CD14-positive monocyte (primary cell): ENCODE results near the gene DPY30. TPM values are rescaled to one million over a fixed set of nuclear protein-coding genes. Genes with fewer than 3 reads are reported as not detected.
"Not testable (repeated sequence)": the region's sequence is repeated elsewhere in the genome, so short reads cannot be mapped to it uniquely, and the experiment has no call there.

ENCODE experiments used
- DNase-seq, 3 donors: peaks; one replicate each; pipeline ENCODE4 v3.0.0-alpha.2; 2011 to 2022
- H2AFZ ChIP-seq: 2 replicates; pipeline ENCODE4 v1.6.0; 2012; ENCODE audit warnings: mild to moderate bottlenecking, low read depth, low read length, inconsistent platforms; ENCODE audit not compliant: insufficient read depth, poor library complexity, severe bottlenecking
- H3K27ac ChIP-seq, 2 donors: 1 replicate in 1 of 2; 2 replicates in 1 of 2; pipeline ENCODE4 v1.5.1; 2012 to 2013; ENCODE audit warnings: low read length in 2 of 2, control low read depth in 1 of 2, inconsistent platforms in 1 of 2, low read depth in 1 of 2, mild to moderate bottlenecking in 1 of 2
- H3K27me3 ChIP-seq, 2 donors: one replicate each; pipeline versions ENCODE4 v1.6.0 to v1.6.1; 2011 to 2013; ENCODE audit warnings: low read length in 2 of 2; ENCODE audit not compliant: control insufficient read depth in 2 of 2, insufficient read depth in 2 of 2
- H3K36me3 ChIP-seq, 2 donors: replicated peaks in 1 of 2; 1 replicate in 1 of 2; 2 replicates in 1 of 2; pipeline versions ENCODE4 v1.5.1 to v1.6.1; 2012 to 2013; ENCODE audit warnings: low read length in 2 of 2, control low read depth in 1 of 2, inconsistent platforms in 1 of 2, mild to moderate bottlenecking in 1 of 2; ENCODE audit not compliant: insufficient read depth in 2 of 2, control insufficient read depth in 1 of 2
- H3K4me1 ChIP-seq, 2 donors: 1 replicate in 1 of 2; 2 replicates in 1 of 2; pipeline versions ENCODE4 v1.5.1 to v1.6.1; 2012 to 2013; ENCODE audit warnings: low read length in 2 of 2, control low read depth in 1 of 2, inconsistent platforms in 1 of 2, mild to moderate bottlenecking in 1 of 2, moderate library complexity in 1 of 2; ENCODE audit not compliant: insufficient read depth in 2 of 2, control insufficient read depth in 1 of 2
- H3K4me2 ChIP-seq: replicated peaks from 2 replicates; pipeline ENCODE3; 2012; ENCODE audit warnings: low read length, moderate library complexity, mild to moderate bottlenecking; ENCODE audit not compliant: poor library complexity, severe bottlenecking; ENCODE audit errors: extremely low read depth
- H3K4me3 ChIP-seq, 3 experiments: fragments of 200-600 bp in 1 of 3; sonication (generic) in 1 of 3; replicated peaks in 1 of 3; 1 replicate in 2 of 3; 2 replicates in 1 of 3; pipeline ENCODE4 v1.5.1; 2011 to 2013; ENCODE audit warnings: low read length in 3 of 3, mild to moderate bottlenecking in 3 of 3, control low read depth in 2 of 3, low read depth in 2 of 3, inconsistent platforms in 1 of 3, moderate library complexity in 1 of 3
- H3K79me2 ChIP-seq: 2 replicates; pipeline ENCODE4 v1.6.0; 2012; ENCODE audit warnings: mild to moderate bottlenecking, control low read depth, inconsistent platforms, low read length, moderate library complexity; ENCODE audit not compliant: insufficient read depth
- H3K9ac ChIP-seq: 2 replicates; pipeline ENCODE4 v1.6.0; 2017; ENCODE audit warnings: low read length, mild to moderate bottlenecking; ENCODE audit not compliant: insufficient read depth, poor library complexity, severe bottlenecking
- H3K9me3 ChIP-seq, 2 donors: replicated peaks in 1 of 2; 1 replicate in 1 of 2; 2 replicates in 1 of 2; pipeline versions ENCODE4 v1.5.1 to v1.6.1; 2012 to 2013; ENCODE audit warnings: low read length in 2 of 2, control low read depth in 1 of 2; ENCODE audit not compliant: control insufficient read depth in 1 of 2, insufficient read depth in 1 of 2
- H4K20me1 ChIP-seq: 2 replicates; pipeline ENCODE4 v1.6.0; 2012; ENCODE audit warnings: mild to moderate bottlenecking, low read length, control low read depth, moderate library complexity; ENCODE audit not compliant: insufficient read depth
- H3K27ac Mint-ChIP-seq, 7 donors: one replicate each; pipeline ENCODE4 v1.8.0; 2020; ENCODE audit warnings: mild to moderate bottlenecking in 7 of 7, mixed read lengths in 7 of 7, moderate library complexity in 6 of 7, inconsistent platforms in 2 of 7
- H3K27me3 Mint-ChIP-seq, 3 donors: one replicate each; pipeline ENCODE4 v1.8.0; 2021 to 2022; ENCODE audit warnings: low read depth in 3 of 3, mild to moderate bottlenecking in 3 of 3, mixed read lengths in 3 of 3, moderate library complexity in 3 of 3, inconsistent platforms in 1 of 3
- H3K36me3 Mint-ChIP-seq, 2 donors: one replicate each; pipeline ENCODE4 v1.8.0; 2020; ENCODE audit warnings: mixed read lengths in 2 of 2, inconsistent platforms in 1 of 2, mild to moderate bottlenecking in 1 of 2
- H3K4me1 Mint-ChIP-seq: one replicate; pipeline ENCODE4 v1.8.0; 2020; ENCODE audit warnings: mild to moderate bottlenecking, mixed read lengths
- H3K4me3 Mint-ChIP-seq, 2 donors: one replicate each; pipeline ENCODE4 v1.8.0; 2020; ENCODE audit warnings: mild to moderate bottlenecking in 2 of 2, mixed read lengths in 2 of 2, moderate library complexity in 1 of 2
- H3K9me3 Mint-ChIP-seq, 7 donors: one replicate each; pipeline ENCODE4 v1.8.0; 2020 to 2022; ENCODE audit warnings: mixed read lengths in 7 of 7, mild to moderate bottlenecking in 6 of 7, moderate library complexity in 6 of 7, inconsistent platforms in 2 of 7
- WGBS: methylation state at CpG from one replicate; pipeline ENCODE4 v1.1.5; 2013; ENCODE audit warnings: missing lambda C conversion rate; ENCODE audit not compliant: insufficient coverage; 5-methylcytosine and 5-hydroxymethylcytosine counted together
- intact Hi-C, 2 donors: fragments of 100-400 bp; cut with micrococcal nuclease; formaldehyde crosslinking; loops; one replicate each; pipeline versions ENCODE4 v1.15.0 to v1.15.1; 2023
- polyA plus RNA-seq, 3 donors: library from polyadenylated mRNA; depleted of rRNA in 1 of 3; unstranded in 2 of 3; stranded (reverse) in 1 of 3; fragments of 300-500 nt in 2 of 3; fragments of >200 nt in 1 of 3; fragmentation: Illumina TruSeq in 2 of 3; gene quantifications; 1 replicate in 2 of 3; 2 replicates in 1 of 3; pipeline ENCODE4 v1.2.3, GENCODE V29; 2012 to 2021
- TF ChIP-seq, protein P1 (sequence below): fragments of 200-600 bp; IDR thresholded peaks from one replicate; pipeline ENCODE4 v1.8.0; 2022; ENCODE audit warnings: antibody characterized with exemption, mild to moderate bottlenecking

DPY30 gene
- polyA plus RNA-seq, 3 donors: 53.7 to 137 (median 122) TPM

DNA sequence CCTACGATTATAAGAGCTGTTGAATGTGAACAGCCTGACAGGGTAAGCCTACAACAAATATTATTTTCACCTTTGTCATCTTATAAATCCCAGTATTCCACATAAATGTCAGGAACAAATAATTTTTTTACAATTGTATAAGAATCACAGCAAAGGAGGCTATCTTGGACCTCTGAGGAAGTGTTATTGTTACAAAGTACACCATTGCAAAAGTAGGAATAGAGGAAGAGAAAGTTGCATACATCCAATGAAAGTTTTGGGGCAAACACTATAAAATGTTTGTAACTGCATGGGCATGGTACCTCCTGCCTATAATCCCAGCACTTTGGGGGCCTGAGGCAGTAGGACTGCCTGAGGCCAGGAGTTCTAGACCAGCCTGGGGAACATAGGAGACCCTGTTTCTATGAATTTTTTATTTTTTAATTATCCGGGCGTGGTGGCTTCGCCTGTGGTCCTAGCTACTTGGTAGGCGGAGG, 28.1 kb downstream of the DPY30 start:
- Histone ChIP-seq H4K20me1 (peaks cover 30% of the 10 kb centered on the region), H3K27me3 (no peaks in the 10 kb centered on the region), H3K4me3 (peak overlapping the region; percentile 58 to 85 (median 74)), H3K4me1 (peaks cover 40 to 43% of the 10 kb centered on the region in 2 donors), H3K4me2 (peak overlapping the region; percentile 81), H2AFZ (peak overlapping the region; percentile 72), H3K27ac (peak overlapping the region; percentile 83 to 97), H3K9me3 (no peaks in the 10 kb centered on the region), H3K9ac (peak overlapping the region; percentile 59), H3K79me2 (peaks cover 37% of the 10 kb centered on the region), H3K36me3 (peaks cover 0 to 8% of the 10 kb centered on the region in 2 donors)
- Mint-ChIP-seq H3K36me3 (peaks cover 8% of the 10 kb centered on the region in 2 donors), H3K27ac (peak overlapping the region; percentile 89 to 96 (median 95)), H3K4me3 (peak overlapping the region; percentile 86 to 95), H3K4me1 (peaks cover 43% of the 10 kb centered on the region), H3K27me3 (peaks cover 0 to 2% (median 0%) of the 10 kb centered on the region in 3 donors), H3K9me3 (no peaks in the 10 kb centered on the region)
- 60% methylated on average over 1 of the region's 5 CpGs for WGBS
- intact Hi-C loops: loop anchor here in 1 of 2 donors (5.0 kb wide), 1 partner anchor 1586 kb away; the partner anchor contains the start of gene FAM98A
- peak; percentile 21 to 60 (median 27) for DNase-seq
- TF ChIP-seq, protein P1, sequence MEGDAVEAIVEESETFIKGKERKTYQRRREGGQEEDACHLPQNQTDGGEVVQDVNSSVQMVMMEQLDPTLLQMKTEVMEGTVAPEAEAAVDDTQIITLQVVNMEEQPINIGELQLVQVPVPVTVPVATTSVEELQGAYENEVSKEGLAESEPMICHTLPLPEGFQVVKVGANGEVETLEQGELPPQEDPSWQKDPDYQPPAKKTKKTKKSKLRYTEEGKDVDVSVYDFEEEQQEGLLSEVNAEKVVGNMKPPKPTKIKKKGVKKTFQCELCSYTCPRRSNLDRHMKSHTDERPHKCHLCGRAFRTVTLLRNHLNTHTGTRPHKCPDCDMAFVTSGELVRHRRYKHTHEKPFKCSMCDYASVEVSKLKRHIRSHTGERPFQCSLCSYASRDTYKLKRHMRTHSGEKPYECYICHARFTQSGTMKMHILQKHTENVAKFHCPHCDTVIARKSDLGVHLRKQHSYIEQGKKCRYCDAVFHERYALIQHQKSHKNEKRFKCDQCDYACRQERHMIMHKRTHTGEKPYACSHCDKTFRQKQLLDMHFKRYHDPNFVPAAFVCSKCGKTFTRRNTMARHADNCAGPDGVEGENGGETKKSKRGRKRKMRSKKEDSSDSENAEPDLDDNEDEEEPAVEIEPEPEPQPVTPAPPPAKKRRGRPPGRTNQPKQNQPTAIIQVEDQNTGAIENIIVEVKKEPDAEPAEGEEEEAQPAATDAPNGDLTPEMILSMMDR: no peak

DNA sequence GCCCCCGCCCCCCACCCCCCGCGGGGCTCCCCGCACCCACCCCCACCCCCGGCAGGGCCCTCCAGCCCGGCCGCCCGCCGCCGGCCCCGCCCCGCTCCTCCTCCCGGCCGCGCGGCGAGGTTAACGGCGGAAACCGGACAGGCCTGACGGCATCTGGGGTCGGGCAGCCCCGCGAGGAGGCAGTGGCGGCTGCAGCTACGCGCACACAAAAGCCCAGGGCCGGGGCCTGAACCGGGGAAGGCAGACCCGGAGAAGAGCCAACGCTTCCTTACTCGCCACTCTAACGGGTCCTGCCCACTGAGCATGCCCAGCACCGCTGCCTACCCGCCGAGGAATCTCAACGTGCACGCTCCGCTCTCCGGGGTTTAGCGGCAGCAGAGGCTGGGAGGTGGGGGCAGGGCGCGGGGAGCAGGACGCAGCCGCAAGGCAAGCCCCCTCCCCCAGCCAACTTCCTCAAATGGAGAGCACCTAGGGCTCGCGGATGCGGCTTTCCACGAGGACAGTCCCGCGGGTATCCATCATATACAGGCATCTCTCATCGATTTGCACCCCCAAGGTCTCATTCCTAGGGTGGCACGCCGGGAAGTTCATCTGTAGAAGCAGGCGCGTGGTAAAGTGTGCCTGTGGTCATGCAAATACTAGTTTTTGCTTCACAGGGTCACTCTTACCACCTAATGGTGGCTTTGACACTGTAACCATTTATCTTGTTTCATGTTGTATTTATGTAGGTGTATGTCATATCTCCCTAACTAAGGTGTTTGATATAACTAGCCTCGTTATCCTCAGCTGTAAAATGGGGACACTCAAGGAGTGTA, 28.7 kb downstream of the DPY30 start, which contains the start of gene MEMO1:
Gene MEMO1 (minus strand): TSS at position 339 of the 815 bp plus-strand sequence. CDS start 761 bp downstream, outside the sequence.
- peaks cover 0 to 2% (median 0%) of the 10 kb centered on the region in 3 donors for H3K27me3 Mint-ChIP-seq
- H3K36me3 Mint-ChIP-seq: peaks cover 4 to 8% of the 10 kb centered on the region in 2 donors
- peak; percentile 90 to 96 (median 94) for DNase-seq
- H3K27ac ChIP-seq: peak within 1 kb of the TSS; percentile 83 to 97
- peak within 1 kb of the TSS; percentile 75 for H3K9ac ChIP-seq
- H3K36me3 ChIP-seq: peaks cover 0 to 1% of the 10 kb centered on the region in 2 donors
- peaks cover 37% of the 10 kb centered on the region for H4K20me1 ChIP-seq
- intact Hi-C loops: loop anchor here in 1 of 2 donors (5.0 kb wide), 1 partner anchor 1586 kb away; the partner anchor contains the start of gene FAM98A
- no peaks in the 10 kb centered on the region for H3K27me3 ChIP-seq
- 0% methylated on average over 36 of the region's 57 CpGs for WGBS
- H3K4me1 Mint-ChIP-seq: peaks cover 49% of the 10 kb centered on the region
- H3K4me3 Mint-ChIP-seq: peak within 1 kb of the TSS; percentile 95 to 98
- peaks cover 42 to 50% of the 10 kb centered on the region in 2 donors for H3K4me1 ChIP-seq
- H3K79me2 ChIP-seq: peaks cover 43% of the 10 kb centered on the region
- peak within 1 kb of the TSS; percentile 74 to 88 (median 82) for H3K4me3 ChIP-seq
- H3K9me3 ChIP-seq: no peaks in the 10 kb centered on the region
- H3K9me3 Mint-ChIP-seq: no peaks in the 10 kb centered on the region
- TF ChIP-seq, protein P1: no peak
- peak within 1 kb of the TSS; percentile 89 to 96 (median 95) for H3K27ac Mint-ChIP-seq
- H3K4me2 ChIP-seq: peak within 1 kb of the TSS; percentile 86
- H2AFZ ChIP-seq: peak within 1 kb of the TSS; percentile 72

DNA sequence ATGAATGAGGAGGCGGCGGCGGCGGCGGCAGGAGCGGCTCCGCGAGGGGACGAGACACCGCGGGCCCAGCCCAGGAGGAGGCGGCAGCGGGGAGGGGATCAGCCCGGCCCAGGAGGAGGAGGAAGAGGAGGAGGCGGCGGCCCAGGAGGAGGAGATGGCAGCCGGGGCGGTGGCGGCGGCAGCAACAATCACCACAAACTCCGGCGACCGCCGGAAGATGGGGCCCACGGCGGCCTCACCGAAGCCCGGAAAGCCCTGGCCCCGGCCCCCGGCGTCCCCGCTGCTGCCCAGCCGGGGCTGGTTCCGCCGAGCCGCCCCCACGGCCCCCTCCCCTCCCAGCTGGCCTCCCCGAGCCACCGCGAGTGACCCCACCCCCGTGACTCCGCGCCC, 29.3 kb downstream of the DPY30 start:
- WGBS: no CpG with 5 or more reads among the region's 43 CpGs
- H3K4me2 ChIP-seq: peak overlapping the region; percentile 86
- H3K4me3 Mint-ChIP-seq: peak overlapping the region; percentile 69 to 71
- H3K9me3 ChIP-seq, H3K9me3 Mint-ChIP-seq, H3K27me3 ChIP-seq, H3K36me3 Mint-ChIP-seq, H3K36me3 ChIP-seq, H2AFZ ChIP-seq, H3K27me3 Mint-ChIP-seq: not testable (repeated sequence)
- H3K4me1 ChIP-seq: peaks cover 42 to 56% of the 10 kb centered on the region in 2 donors
- peak; percentile 36 to 43 (median 43) for DNase-seq
- peaks cover 50% of the 10 kb centered on the region for H3K79me2 ChIP-seq
- peak overlapping the region in 6 of 7 donors; percentile 54 to 89 (median 70) for H3K27ac Mint-ChIP-seq
- H3K9ac ChIP-seq: peak overlapping the region; percentile 49
- peaks cover 55% of the 10 kb centered on the region for H3K4me1 Mint-ChIP-seq
- H4K20me1 ChIP-seq: peaks cover 43% of the 10 kb centered on the region
- peak overlapping the region; percentile 18 to 85 (median 40) for H3K4me3 ChIP-seq
- peak overlapping the region in 1 of 2 donors; percentile 83 for H3K27ac ChIP-seq
- intact Hi-C loops: loop anchor here in 1 of 2 donors (5.0 kb wide), 1 partner anchor 1587 kb away; the partner anchor contains the start of gene FAM98A
